Activated CD8-positive, alpha-beta memory T cell treated with anti-CD3 and anti-CD28 coated beads, Interleukin-2, amount 10 ng/mL, durations not matched to agents 7 days and 5 days (primary cell): ENCODE results near the gene PRSS2. TPM values are rescaled to one million over a fixed set of nuclear protein-coding genes. Genes with fewer than 3 reads are reported as not detected.
"Not testable (repeated sequence)": the region's sequence is repeated elsewhere in the genome, so short reads cannot be mapped to it uniquely, and the experiment has no call there.

Experiments used
- ATAC-seq: fragments of 150-1000 bp; cut with Tn5 transposase; one replicate; pipeline ENCODE4 v1.10.0; 2021; ENCODE audit warnings: moderate library complexity
- CTCF ChIA-PET: fragments of 350-600 bp; sonication (Branson Sonifier 250); formaldehyde crosslinking; loops from one replicate; lab custom pipeline; 2021; ENCODE audit warnings: antibody characterized with exemption; lab: Charles Lee
- DNase-seq: peaks from one replicate; pipeline ENCODE4 v3.0.0-alpha.2; 2020
- H3K27ac Mint-ChIP-seq: one replicate; pipeline ENCODE4 v1.8.0; 2021; ENCODE audit warnings: mild to moderate bottlenecking, mixed read lengths
- H3K27me3 Mint-ChIP-seq: one replicate; pipeline ENCODE4 v1.8.0; 2021; ENCODE audit warnings: mixed read lengths
- H3K36me3 Mint-ChIP-seq: one replicate; pipeline ENCODE4 v1.8.0; 2021; ENCODE audit warnings: mild to moderate bottlenecking, mixed read lengths
- H3K4me1 Mint-ChIP-seq: one replicate; pipeline ENCODE4 v1.8.0; 2021; ENCODE audit warnings: mixed read lengths
- H3K4me3 Mint-ChIP-seq: one replicate; pipeline ENCODE4 v1.8.0; 2021; ENCODE audit warnings: mild to moderate bottlenecking, moderate library complexity, mixed read lengths
- H3K9me3 Mint-ChIP-seq: one replicate; pipeline ENCODE4 v1.8.0; 2022; ENCODE audit warnings: low read depth, mixed read lengths
- total RNA-seq, 2 experiments: library from RNA; stranded (reverse); gene quantifications; one replicate each; pipeline ENCODE4 v1.2.3, GENCODE V29; 2021

Gene PRSS2
- total RNA-seq, 2 experiments from 2014 or later: not detected

GRCh38 chr7:142771353-142771723 lies 568 bp downstream of the PRSS2 start:
- Mint-ChIP-seq H3K27ac (no peak overlapping the region), H3K27me3 (no peaks in the 10 kb centered on the region), H3K4me1 (peaks cover 12% of the 10 kb centered on the region), H3K36me3 (no peaks in the 10 kb centered on the region), H3K9me3 (no peaks in the 10 kb centered on the region), H3K4me3 (no peak overlapping the region)
- no peak for DNase-seq
- CTCF ChIA-PET: interaction anchor here (1.7 kb wide), 1 partner anchor 12 kb away, joined by 4 read pairs; no protein-coding TSS in a partner anchor
- ATAC-seq: no peak

- no peaks in the 10 kb centered on the region for H3K27me3 Mint-ChIP-seq
- no peak overlapping the region for H3K27ac Mint-ChIP-seq
- DNase-seq (no peak), ATAC-seq (no peak)
- peaks cover 12% of the 10 kb centered on the region for H3K4me1 Mint-ChIP-seq
- H3K9me3 Mint-ChIP-seq: no peaks in the 10 kb centered on the region
- CTCF ChIA-PET: interaction anchor here (1.7 kb wide), 1 partner anchor 11 kb away, joined by 4 read pairs; no protein-coding TSS in a partner anchor
- no peak overlapping the region for H3K4me3 Mint-ChIP-seq
- H3K36me3 Mint-ChIP-seq: no peaks in the 10 kb centered on the region
Measured at GRCh38 chr7:142772051-142772450, 1.3 kb downstream of the PRSS2 start.

GRCh38 chr7:142772673-142773072 lies 1.9 kb downstream of the PRSS2 start:
- Mint-ChIP-seq H3K27ac (no peak overlapping the region), H3K4me1 (peaks cover 15% of the 10 kb centered on the region), H3K27me3 (no peaks in the 10 kb centered on the region), H3K9me3 (no peaks in the 10 kb centered on the region), H3K36me3 (no peaks in the 10 kb centered on the region), H3K4me3 (no peak overlapping the region)
- CTCF ChIA-PET: no interaction called here
- no peak for ATAC-seq
- no peak for DNase-seq

- Mint-ChIP-seq H3K4me3 (no peak overlapping the region), H3K27ac (no peak overlapping the region), H3K27me3 (no peaks in the 10 kb centered on the region), H3K9me3 (no peaks in the 10 kb centered on the region), H3K4me1 (peaks cover 21% of the 10 kb centered on the region), H3K36me3 (no peaks in the 10 kb centered on the region)
- DNase-seq: no peak
- ATAC-seq: no peak
- CTCF ChIA-PET: no interaction called here
Measured at GRCh38 chr7:142773230-142773629, 2.5 kb downstream of the PRSS2 start.

GRCh38 chr7:142773937-142774744 lies 3.4 kb downstream of the PRSS2 start:
- CTCF ChIA-PET: interaction anchor here (1.5 kb wide), 1 partner anchor 9 kb away, joined by 4 read pairs; no protein-coding TSS in a partner anchor
- H3K27ac Mint-ChIP-seq: no peak overlapping the region
- H3K4me3 Mint-ChIP-seq: no peak overlapping the region
- no peaks in the 10 kb centered on the region for H3K27me3 Mint-ChIP-seq
- H3K9me3 Mint-ChIP-seq: no peaks in the 10 kb centered on the region
- no peak for DNase-seq
- no peak for ATAC-seq
- no peaks in the 10 kb centered on the region for H3K36me3 Mint-ChIP-seq
- peaks cover 25% of the 10 kb centered on the region for H3K4me1 Mint-ChIP-seq

- DNase-seq: no peak
- Mint-ChIP-seq H3K4me3 (no peak overlapping the region), H3K9me3 (no peaks in the 10 kb centered on the region), H3K27ac (no peak overlapping the region), H3K27me3 (no peaks in the 10 kb centered on the region), H3K4me1 (peaks cover 28% of the 10 kb centered on the region), H3K36me3 (no peaks in the 10 kb centered on the region)
- CTCF ChIA-PET: interaction anchor here (1.5 kb wide), 1 partner anchor 8 kb away, joined by 4 read pairs; no protein-coding TSS in a partner anchor
- ATAC-seq: no peak
Measured at GRCh38 chr7:142774826-142775225, 4.1 kb downstream of the PRSS2 start.

GRCh38 chr7:142775351-142776115 lies 4.8 kb downstream of the PRSS2 start:
- DNase-seq, H3K36me3 Mint-ChIP-seq, H3K27ac Mint-ChIP-seq, H3K9me3 Mint-ChIP-seq, CTCF ChIA-PET, H3K4me3 Mint-ChIP-seq, H3K27me3 Mint-ChIP-seq, ATAC-seq: not testable (repeated sequence)
- peaks cover 29% of the 10 kb centered on the region for H3K4me1 Mint-ChIP-seq

- Mint-ChIP-seq H3K27ac (no peak overlapping the region), H3K4me1 (peaks cover 23% of the 10 kb centered on the region), H3K9me3 (no peaks in the 10 kb centered on the region), H3K27me3 (no peaks in the 10 kb centered on the region), H3K36me3 (no peaks in the 10 kb centered on the region), H3K4me3 (no peak overlapping the region)
- DNase-seq (no peak), ATAC-seq (no peak)
- CTCF ChIA-PET: no interaction called here
Measured at GRCh38 chr7:142776206-142776844, 5.6 kb downstream of the PRSS2 start.

GRCh38 chr7:142776845-142777225 lies 6.1 kb downstream of the PRSS2 start:
- H3K9me3 Mint-ChIP-seq, H3K27me3 Mint-ChIP-seq, DNase-seq, H3K27ac Mint-ChIP-seq, H3K4me3 Mint-ChIP-seq, ATAC-seq, CTCF ChIA-PET, H3K36me3 Mint-ChIP-seq: not testable (repeated sequence)
- H3K4me1 Mint-ChIP-seq: peaks cover 22% of the 10 kb centered on the region

- H3K36me3 Mint-ChIP-seq: no peaks in the 10 kb centered on the region
- CTCF ChIA-PET: no interaction called here
- DNase-seq (no peak), ATAC-seq (no peak)
- H3K4me3 Mint-ChIP-seq: no peak overlapping the region
- H3K27ac Mint-ChIP-seq: no peak overlapping the region
- H3K27me3 Mint-ChIP-seq: no peaks in the 10 kb centered on the region
- no peaks in the 10 kb centered on the region for H3K9me3 Mint-ChIP-seq
- H3K4me1 Mint-ChIP-seq: peaks cover 24% of the 10 kb centered on the region
Measured at GRCh38 chr7:142777318-142777717, 6.5 kb downstream of the PRSS2 start.

- CTCF ChIA-PET: interaction anchor here (0.6 to 6.1 kb wide), 27 partner anchors 9 to 248 kb away, joined by 3 to 103 read pairs (median 4); partner anchors contain the start of gene PRSS2
- peak overlapping the region; percentile 67 for H3K4me3 Mint-ChIP-seq
- no peaks in the 10 kb centered on the region for H3K27me3 Mint-ChIP-seq
- DNase-seq: peak; percentile 86
- ATAC-seq: peak; percentile 59
- peaks cover 30% of the 10 kb centered on the region for H3K4me1 Mint-ChIP-seq
- peaks cover 10% of the 10 kb centered on the region for H3K36me3 Mint-ChIP-seq
- H3K9me3 Mint-ChIP-seq: no peaks in the 10 kb centered on the region
- peak overlapping the region; percentile 85 for H3K27ac Mint-ChIP-seq
Measured at GRCh38 chr7:142782922-142783900, 12.4 kb downstream of the PRSS2 start.

- peak overlapping the region; percentile 91 for H3K27ac Mint-ChIP-seq
- peaks cover 26% of the 10 kb centered on the region for H3K4me1 Mint-ChIP-seq
- no peak overlapping the region for H3K4me3 Mint-ChIP-seq
Measured at GRCh38 chr7:142784096-142784495, 13.3 kb downstream of the PRSS2 start.

More at GRCh38 chr7:142784096-142784495, 13.3 kb downstream of the PRSS2 start:
- H3K36me3 Mint-ChIP-seq: peaks cover 19% of the 10 kb centered on the region
- H3K27me3 Mint-ChIP-seq: no peaks in the 10 kb centered on the region
- ATAC-seq (no peak), DNase-seq (no peak)
- no peaks in the 10 kb centered on the region for H3K9me3 Mint-ChIP-seq
- CTCF ChIA-PET: interaction anchor here (0.6 to 6.1 kb wide), 10 partner anchors 26 to 180 kb away, joined by 3 to 103 read pairs (median 6); no protein-coding TSS in a partner anchor
